Suprapubic skin (tissue), 4 donors: Measurements from ENCODE around the gene KLF4. TPM values are rescaled to one million over a fixed set of nuclear protein-coding genes. Genes with fewer than 3 reads are reported as not detected.

Experiments
- DNase-seq, 2 donors: peaks; one replicate each; pipeline ENCODE4 v3.0.0-alpha.2; 2019; ENCODE audit warnings: low spot score in 2 of 2
- H3K27ac ChIP-seq: fragments of 200-600 bp; sonication (generic); one replicate; pipeline ENCODE4 v1.5.1; 2019
- H3K27me3 ChIP-seq: fragments of 200-600 bp; sonication (generic); one replicate; pipeline ENCODE4 v1.5.1; 2019
- H3K36me3 ChIP-seq: fragments of 200-600 bp; sonication (generic); one replicate; pipeline ENCODE4 v1.5.1; 2019
- H3K4me1 ChIP-seq: fragments of 200-600 bp; sonication (generic); one replicate; pipeline ENCODE4 v1.5.1; 2019
- H3K4me3 ChIP-seq: fragments of 200-600 bp; sonication (generic); one replicate; pipeline ENCODE4 v1.5.1; 2019; ENCODE audit warnings: mild to moderate bottlenecking
- H3K9me3 ChIP-seq: fragments of 200-600 bp; sonication (generic); one replicate; pipeline ENCODE4 v1.5.1; 2019
- CTCF ChIP-seq, 2 donors: fragments of 200-600 bp in 1 of 2; fragments of 450-650 bp in 1 of 2; sonication (generic) in 1 of 2; IDR thresholded peaks; one replicate each; pipeline ENCODE4 v1.5.1; 2016 to 2019; ENCODE audit warnings: antibody characterized with exemption in 2 of 2, mild to moderate bottlenecking in 1 of 2, moderate library complexity in 1 of 2
- EP300 ChIP-seq: sonication (generic); formaldehyde crosslinking; IDR thresholded peaks from one replicate; pipeline ENCODE4 v1.6.1; 2017; ENCODE audit warnings: antibody characterized with exemption
- POLR2A ChIP-seq, 2 donors: fragments of 450-650 bp; IDR thresholded peaks; one replicate each; pipeline ENCODE4 v1.6.1; 2017; ENCODE audit warnings: antibody characterized with exemption in 2 of 2, mild to moderate bottlenecking in 2 of 2, moderate library complexity in 2 of 2
- POLR2AphosphoS5 ChIP-seq, 3 donors: sonication (generic); formaldehyde crosslinking; IDR thresholded peaks; one replicate each; pipeline ENCODE4 v1.6.1; 2017; ENCODE audit warnings: antibody characterized with exemption in 3 of 3
- WGBS: methylation state at CpG from one replicate; pipeline ENCODE4 v1.1.5; 2018; 5-methylcytosine and 5-hydroxymethylcytosine counted together
- total RNA-seq, 4 donors: library from RNA; depleted of rRNA; stranded (reverse); fragments of >200 nt; gene quantifications; one replicate each; pipeline ENCODE4 v1.1.0, GENCODE V29; 2016

The KLF4 gene
- total RNA-seq, 4 donors from 2014 or later, result 613 to 1,231 (median 708) TPM

- no peaks in the 10 kb centered on the region for H3K36me3 ChIP-seq
- WGBS, result 82% methylated on average over 6 of the region's 6 CpGs
- no peak overlapping the region for H3K27ac ChIP-seq
- TF ChIP-seq POLR2AphosphoS5 (IDR thresholded peaks at IDR 0.05), result no peak
- TF ChIP-seq POLR2A (IDR thresholded peaks at IDR 0.05), result no peak
- TF ChIP-seq EP300, result no peak
- TF ChIP-seq CTCF (IDR thresholded peaks at IDR 0.05), result no peak
- H3K4me3 ChIP-seq, result no peak overlapping the region
- DNase-seq, result no peak
- no peaks in the 10 kb centered on the region for H3K27me3 ChIP-seq
- no peaks in the 10 kb centered on the region for H3K4me1 ChIP-seq
- no peaks in the 10 kb centered on the region for H3K9me3 ChIP-seq
Measured at GRCh38 chr9:107471552-107471951, 18.0 kb downstream of the KLF4 start.

GRCh38 chr9:107467416-107467815 lies 22.2 kb downstream of the KLF4 start:
- H3K36me3 ChIP-seq, result no peaks in the 10 kb centered on the region
- no peak overlapping the region for H3K4me3 ChIP-seq
- H3K27ac ChIP-seq, result no peak overlapping the region
- H3K9me3 ChIP-seq, result no peaks in the 10 kb centered on the region
- no peak for DNase-seq
- WGBS, result 88% methylated on average over 1 of the region's 1 CpG
- H3K27me3 ChIP-seq, result no peaks in the 10 kb centered on the region
- TF ChIP-seq POLR2AphosphoS5 (IDR thresholded peaks at IDR 0.05) (no peak), POLR2A (IDR thresholded peaks at IDR 0.05) (no peak), CTCF (IDR thresholded peaks at IDR 0.05) (no peak), EP300 (no peak)
- H3K4me1 ChIP-seq, result peaks cover 18% of the 10 kb centered on the region

- H3K4me3 ChIP-seq, result no peak overlapping the region
- 89% methylated on average over 2 of the region's 2 CpGs for WGBS
- no peaks in the 10 kb centered on the region for H3K27me3 ChIP-seq
- no peaks in the 10 kb centered on the region for H3K36me3 ChIP-seq
- H3K4me1 ChIP-seq, result peaks cover 18% of the 10 kb centered on the region
- TF ChIP-seq POLR2A (IDR thresholded peaks at IDR 0.05), result no peak
- no peak for TF ChIP-seq POLR2AphosphoS5 (IDR thresholded peaks at IDR 0.05)
- no peak for TF ChIP-seq CTCF (IDR thresholded peaks at IDR 0.05)
- no peak for TF ChIP-seq EP300
- H3K9me3 ChIP-seq, result no peaks in the 10 kb centered on the region
- no peak for DNase-seq
- no peak overlapping the region for H3K27ac ChIP-seq
Measured at GRCh38 chr9:107466826-107467225, 22.7 kb downstream of the KLF4 start.

- WGBS, result 17% methylated on average over 37 of the region's 75 CpGs
- Histone ChIP-seq H3K4me1 (peaks cover 18% of the 10 kb centered on the region), H3K4me3 (peak overlapping the region; percentile 62), H3K27me3 (no peaks in the 10 kb centered on the region), H3K36me3 (no peaks in the 10 kb centered on the region), H3K27ac (peak overlapping the region; percentile 25), H3K9me3 (no peaks in the 10 kb centered on the region)
- TF ChIP-seq CTCF (IDR thresholded peaks at IDR 0.05) (peak; percentile 83 to 87), POLR2A (IDR thresholded peaks at IDR 0.05) (no peak), POLR2AphosphoS5 (IDR thresholded peaks at IDR 0.05) (peak in 2 of 3 donors; percentile 56 to 58), EP300 (no peak)
- DNase-seq, result peak; percentile 86 to 91
Measured at GRCh38 chr9:107465467-107466451, 23.8 kb downstream of the KLF4 start.

GRCh38 chr9:107464516-107464915 lies 25.1 kb downstream of the KLF4 start:
- DNase-seq, result no peak
- Histone ChIP-seq H3K4me3 (no peak overlapping the region), H3K36me3 (no peaks in the 10 kb centered on the region), H3K27ac (no peak overlapping the region), H3K9me3 (no peaks in the 10 kb centered on the region), H3K4me1 (peaks cover 18% of the 10 kb centered on the region), H3K27me3 (no peaks in the 10 kb centered on the region)
- TF ChIP-seq EP300, result no peak
- TF ChIP-seq POLR2A (IDR thresholded peaks at IDR 0.05), result no peak
- TF ChIP-seq CTCF (IDR thresholded peaks at IDR 0.05), result no peak
- TF ChIP-seq POLR2AphosphoS5 (IDR thresholded peaks at IDR 0.05), result no peak
